Activated CD4-positive, alpha-beta T cell treated with anti-CD3 and anti-CD28 coated beads, Interleukin-2, amount 50 U/mL, for 24 hours (primary cell): ENCODE measurements around the gene BNC2.
"Not testable (repeated sequence)": the region's sequence is repeated elsewhere in the genome, so short reads cannot be mapped to it uniquely, and the experiment has no call there.

Experiments used
- DNase-seq, 2 donors: peaks; one replicate each; pipeline ENCODE4 v3.0.0-alpha.2; 2020; ENCODE audit warnings: low read depth in 1 of 2, low spot score in 1 of 2

The BNC2 gene, protein sequence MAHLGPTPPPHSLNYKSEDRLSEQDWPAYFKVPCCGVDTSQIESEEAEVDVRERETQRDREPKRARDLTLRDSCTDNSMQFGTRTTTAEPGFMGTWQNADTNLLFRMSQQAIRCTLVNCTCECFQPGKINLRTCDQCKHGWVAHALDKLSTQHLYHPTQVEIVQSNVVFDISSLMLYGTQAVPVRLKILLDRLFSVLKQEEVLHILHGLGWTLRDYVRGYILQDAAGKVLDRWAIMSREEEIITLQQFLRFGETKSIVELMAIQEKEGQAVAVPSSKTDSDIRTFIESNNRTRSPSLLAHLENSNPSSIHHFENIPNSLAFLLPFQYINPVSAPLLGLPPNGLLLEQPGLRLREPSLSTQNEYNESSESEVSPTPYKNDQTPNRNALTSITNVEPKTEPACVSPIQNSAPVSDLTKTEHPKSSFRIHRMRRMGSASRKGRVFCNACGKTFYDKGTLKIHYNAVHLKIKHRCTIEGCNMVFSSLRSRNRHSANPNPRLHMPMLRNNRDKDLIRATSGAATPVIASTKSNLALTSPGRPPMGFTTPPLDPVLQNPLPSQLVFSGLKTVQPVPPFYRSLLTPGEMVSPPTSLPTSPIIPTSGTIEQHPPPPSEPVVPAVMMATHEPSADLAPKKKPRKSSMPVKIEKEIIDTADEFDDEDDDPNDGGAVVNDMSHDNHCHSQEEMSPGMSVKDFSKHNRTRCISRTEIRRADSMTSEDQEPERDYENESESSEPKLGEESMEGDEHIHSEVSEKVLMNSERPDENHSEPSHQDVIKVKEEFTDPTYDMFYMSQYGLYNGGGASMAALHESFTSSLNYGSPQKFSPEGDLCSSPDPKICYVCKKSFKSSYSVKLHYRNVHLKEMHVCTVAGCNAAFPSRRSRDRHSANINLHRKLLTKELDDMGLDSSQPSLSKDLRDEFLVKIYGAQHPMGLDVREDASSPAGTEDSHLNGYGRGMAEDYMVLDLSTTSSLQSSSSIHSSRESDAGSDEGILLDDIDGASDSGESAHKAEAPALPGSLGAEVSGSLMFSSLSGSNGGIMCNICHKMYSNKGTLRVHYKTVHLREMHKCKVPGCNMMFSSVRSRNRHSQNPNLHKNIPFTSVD

DNA sequence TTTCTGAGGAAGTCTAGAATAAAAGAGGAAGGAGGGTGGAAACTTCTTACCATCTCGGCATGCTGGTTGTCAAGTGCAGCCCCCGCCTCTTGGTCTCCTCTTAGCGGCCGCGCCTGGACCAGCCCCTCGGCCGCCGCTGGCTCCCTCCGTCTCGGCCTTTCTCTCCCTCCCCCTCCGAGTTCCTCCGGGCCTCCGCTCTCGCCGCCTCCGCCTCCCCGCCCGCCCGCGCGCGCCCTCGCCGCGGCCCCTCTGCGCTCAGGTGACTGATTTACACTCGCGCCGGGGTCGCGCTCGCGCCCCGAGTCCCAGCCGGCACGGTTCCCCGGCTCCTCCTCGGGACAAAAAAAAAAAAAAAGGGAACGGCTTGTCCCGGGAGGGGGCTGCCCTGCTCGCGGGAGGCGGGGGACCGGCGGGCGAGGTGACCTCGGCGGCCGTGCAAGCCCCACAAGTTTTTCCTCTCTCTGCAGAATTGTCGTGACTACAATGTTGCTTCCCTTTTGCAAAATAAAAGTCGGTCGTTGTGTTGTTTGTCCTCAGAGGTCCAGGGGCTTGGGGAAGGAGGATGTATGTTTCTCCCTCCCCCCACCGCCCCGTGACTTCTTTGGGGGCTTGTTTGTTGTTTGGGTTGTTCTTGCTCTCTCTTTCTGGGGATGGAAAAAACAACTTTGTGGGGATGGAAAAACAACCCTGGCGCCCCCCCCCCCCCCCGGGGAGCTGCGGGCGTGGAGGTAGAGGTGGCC is at the start of gene BNC2:
TSS of gene BNC2 (minus strand) at position 75 of the 740 bp plus-strand sequence. CDS start at position 53, 22 bp downstream.
- DNase-seq = no peak

DNA sequence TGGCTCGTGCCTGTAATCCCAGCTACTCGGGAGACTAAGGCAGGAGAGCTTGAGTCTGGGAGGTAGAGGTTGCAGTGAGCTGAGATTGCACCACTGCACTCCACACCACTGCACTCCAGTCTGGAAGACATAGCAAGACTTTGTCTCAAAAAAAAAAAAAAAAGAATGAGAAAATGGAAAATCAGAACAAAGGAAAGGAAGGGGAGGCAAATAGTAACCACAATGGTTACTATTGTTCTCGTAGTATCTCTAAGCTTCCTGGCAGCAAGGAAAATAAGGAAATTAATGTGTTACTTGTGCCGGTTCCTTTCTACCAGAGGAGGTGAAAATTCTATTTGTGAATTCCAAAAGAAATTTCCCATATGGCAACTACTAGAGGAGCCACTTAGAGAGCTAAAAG is 48.5 kb upstream of the BNC2 start:
- no peak for DNase-seq

- no peak for DNase-seq
Measured at GRCh38 chr9:16915126-16915831, 44.8 kb upstream of the BNC2 start.

DNA sequence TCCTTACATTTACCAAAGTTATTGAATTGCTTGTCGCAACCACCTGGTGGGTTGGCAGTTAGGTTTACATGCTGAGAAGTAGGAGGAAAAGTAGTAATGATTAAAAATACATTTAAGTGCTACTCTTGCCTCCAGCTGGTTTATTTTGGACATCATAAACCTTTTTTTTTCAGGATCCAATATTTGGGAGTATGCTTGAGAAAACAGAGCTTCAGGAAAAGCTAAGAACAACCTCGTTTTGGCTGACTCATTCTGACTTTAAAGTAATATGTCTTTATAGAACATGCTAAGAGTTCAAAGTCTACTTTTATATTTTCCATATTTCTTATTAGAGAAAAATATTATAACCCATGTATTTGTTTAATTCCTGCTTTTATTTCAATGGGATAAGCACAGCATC is 41.7 kb upstream of the BNC2 start:
- no peak for DNase-seq

DNA sequence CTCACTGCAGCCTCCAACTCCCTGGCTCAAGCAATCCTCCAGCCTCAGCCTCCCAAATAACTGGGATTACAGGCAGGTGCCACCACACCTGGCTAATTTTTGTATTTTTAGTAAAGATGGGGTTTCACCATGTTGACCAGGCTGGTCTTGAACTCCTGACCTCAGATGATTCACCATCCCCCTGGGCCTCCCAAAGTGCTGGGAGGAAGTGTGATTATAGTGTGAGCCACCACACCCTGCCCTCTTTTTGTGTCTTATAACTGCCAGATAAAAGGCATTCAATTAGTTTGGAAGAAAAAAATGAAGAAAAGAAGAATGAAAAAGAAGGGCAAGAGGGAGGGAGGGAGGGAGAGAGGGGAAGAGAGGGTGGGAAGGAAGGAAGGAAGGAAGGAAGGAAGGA is 37.7 kb upstream of the BNC2 start:
- not testable (repeated sequence) for DNase-seq

- DNase-seq = no peak
Measured at GRCh38 chr9:16904655-16905054, 34.2 kb upstream of the BNC2 start.

DNA sequence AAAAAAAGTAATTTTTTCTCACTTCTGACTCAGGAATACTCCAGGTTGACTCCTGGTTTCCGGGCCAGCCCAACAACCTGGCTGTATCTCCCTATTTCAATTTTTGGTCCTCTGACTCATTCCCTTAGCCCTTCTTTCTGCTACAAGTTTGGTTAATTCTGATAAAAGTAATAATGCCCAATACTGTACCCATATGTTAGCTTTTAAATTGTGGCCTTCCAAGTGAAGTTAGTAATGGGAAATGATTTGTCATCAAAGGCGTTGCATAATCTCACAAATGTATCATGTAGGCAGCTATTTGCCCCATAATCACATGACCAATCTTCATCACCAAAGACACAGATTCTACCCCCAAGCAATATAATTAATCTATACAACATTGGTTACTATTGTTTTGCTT is 31.1 kb upstream of the BNC2 start:
- DNase-seq = no peak

DNA sequence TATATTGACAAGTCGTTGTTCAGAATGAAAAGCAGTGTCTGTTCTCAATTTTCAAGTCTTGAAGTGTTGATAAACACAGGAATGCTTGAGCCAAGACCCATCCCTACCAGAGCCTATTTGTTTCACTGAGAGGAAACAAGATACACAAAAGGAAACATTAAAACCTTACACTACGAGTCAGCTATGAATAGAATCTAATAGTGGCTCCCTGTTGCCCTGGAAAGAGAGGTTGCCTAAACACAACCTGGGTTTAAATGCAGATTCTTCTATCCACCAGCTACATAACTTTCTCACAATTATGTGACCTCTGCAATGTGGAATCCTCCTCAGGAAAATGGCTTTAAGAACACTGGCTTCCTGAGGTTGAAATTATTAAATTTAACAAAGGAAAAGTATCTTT is 29.1 kb upstream of the BNC2 start:
- DNase-seq = no peak

DNA sequence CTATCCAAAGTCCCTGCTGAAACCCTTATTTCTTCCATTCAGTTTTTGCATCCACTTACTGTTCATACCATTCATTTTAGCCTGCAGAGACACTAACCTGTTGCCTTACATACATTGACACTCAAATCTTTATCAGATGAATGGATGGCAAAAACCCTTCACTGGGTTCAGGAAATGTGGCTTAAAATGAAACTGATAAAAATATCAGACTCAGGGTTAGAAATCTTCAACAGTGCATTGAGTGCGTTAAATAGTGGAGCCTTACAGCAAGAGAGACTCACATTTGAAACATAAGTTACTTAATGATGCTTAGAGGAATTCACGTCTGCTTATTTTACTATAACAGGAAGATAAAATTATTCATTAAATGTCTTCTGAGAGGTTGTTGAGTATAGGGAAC is 28.0 kb upstream of the BNC2 start:
- no peak for DNase-seq

- no peak for DNase-seq
Measured at GRCh38 chr9:16888594-16888993, 18.1 kb upstream of the BNC2 start.

DNA sequence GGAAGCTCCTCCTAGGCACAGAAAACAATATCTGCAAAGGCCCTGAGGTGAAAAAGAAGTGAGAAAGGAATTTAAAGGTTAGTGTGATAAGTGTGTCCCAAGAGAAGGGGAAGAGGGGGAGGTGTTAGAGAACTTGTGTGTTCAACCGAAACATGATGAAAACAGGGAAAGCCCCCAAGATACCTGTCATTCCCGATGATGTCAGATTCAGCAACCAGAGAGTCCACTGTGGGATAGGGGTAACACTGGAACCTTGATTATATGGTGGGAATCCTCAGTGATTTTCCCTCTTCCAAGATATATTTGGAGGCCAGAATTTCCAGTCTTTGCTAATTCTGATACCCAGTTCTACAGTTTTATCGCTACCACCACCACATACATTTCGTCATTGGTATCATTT is 15.5 kb upstream of the BNC2 start:
- no peak for DNase-seq

DNA sequence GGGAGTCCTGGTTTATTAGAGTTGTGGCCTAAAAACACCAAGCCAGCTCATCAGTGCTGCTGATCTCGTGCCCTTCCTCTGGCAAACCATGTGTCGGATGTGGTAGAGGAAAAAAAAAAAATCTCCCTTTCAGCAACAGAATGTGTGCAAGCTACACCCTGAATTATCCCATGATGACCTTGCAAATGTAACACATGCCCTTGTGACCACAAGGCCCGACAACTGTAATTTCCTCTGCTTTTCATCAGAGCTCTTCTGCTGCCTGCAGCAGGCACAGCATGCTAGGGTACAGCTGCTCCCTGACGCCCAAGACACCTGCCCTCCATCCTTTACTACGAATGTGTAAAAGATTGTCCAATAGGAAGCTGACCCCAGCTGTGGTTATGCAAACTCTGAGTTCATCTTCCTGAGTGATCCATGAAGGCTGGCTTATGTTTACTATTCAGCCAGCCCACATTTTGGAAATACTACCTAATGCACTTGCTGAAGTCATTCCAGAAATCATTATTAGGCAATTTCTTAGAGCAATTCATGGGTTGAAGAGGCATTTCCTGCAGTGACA is 14.6 kb upstream of the BNC2 start:
- no peak for DNase-seq

DNA sequence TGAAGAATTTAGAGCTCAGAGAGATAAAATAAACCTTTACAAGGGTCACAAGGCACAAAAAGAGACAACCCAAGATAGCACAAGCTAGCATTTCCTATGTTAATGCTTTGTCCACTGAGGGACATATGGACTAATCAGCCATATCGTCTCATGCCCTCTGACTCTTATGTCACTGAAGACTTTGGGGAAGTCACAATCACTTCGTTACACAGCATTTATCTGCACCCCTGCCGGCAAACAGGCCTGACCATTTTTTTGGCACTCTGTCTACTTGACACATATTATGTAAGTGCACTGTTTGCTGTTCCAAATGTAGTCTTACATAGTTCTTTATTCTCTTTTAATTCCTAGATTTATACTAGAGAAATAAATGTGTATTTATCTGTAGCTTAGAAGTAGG is 13.9 kb upstream of the BNC2 start:
- DNase-seq = no peak

DNA sequence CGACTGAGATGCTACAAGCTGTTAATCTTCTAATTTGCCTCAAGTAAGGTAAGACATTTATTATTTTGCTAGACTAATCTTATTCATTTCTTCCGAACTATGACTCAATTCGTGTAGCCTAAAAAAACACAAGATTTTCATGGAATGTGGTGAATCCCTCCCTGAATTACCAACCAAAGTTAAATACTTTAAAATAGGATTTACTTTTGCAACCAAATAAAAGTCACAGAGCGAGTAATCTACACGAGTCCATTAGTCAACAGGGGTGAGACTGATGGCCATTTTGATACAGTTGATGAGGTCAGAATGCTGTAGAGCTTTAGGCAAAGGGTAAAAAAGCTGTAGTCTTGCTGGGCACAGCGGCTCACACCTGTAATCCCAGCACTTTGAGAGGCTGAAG is 13.1 kb upstream of the BNC2 start:
- DNase-seq = no peak

GRCh38 chr9:16882440-16882839 is 12.0 kb upstream of the BNC2 start:
- DNase-seq = not testable (repeated sequence)

DNA sequence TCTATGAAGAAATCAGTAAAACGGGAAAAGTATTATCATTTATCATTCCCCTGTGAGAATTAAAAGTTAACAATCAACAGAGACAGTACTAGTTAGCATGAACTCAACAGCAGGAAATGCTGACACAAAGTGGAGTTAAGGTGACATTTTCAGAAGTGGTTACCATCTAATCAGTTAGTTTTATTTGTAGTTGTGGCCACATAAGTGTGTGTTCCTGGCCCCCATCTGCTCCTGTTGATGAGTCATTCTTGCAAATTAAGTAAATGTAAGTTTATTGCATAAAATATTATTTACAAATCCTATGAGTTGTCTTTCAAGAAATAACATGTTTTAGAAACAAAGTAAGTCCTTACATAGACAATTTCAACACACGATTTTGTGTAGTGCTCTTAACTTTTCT is 8.9 kb upstream of the BNC2 start:
- DNase-seq = no peak

GRCh38 chr9:16877256-16877655 is 6.8 kb upstream of the BNC2 start:
- DNase-seq = no peak

GRCh38 chr9:16873126-16873802 is 2.8 kb upstream of the BNC2 start:
- no peak for DNase-seq

DNA sequence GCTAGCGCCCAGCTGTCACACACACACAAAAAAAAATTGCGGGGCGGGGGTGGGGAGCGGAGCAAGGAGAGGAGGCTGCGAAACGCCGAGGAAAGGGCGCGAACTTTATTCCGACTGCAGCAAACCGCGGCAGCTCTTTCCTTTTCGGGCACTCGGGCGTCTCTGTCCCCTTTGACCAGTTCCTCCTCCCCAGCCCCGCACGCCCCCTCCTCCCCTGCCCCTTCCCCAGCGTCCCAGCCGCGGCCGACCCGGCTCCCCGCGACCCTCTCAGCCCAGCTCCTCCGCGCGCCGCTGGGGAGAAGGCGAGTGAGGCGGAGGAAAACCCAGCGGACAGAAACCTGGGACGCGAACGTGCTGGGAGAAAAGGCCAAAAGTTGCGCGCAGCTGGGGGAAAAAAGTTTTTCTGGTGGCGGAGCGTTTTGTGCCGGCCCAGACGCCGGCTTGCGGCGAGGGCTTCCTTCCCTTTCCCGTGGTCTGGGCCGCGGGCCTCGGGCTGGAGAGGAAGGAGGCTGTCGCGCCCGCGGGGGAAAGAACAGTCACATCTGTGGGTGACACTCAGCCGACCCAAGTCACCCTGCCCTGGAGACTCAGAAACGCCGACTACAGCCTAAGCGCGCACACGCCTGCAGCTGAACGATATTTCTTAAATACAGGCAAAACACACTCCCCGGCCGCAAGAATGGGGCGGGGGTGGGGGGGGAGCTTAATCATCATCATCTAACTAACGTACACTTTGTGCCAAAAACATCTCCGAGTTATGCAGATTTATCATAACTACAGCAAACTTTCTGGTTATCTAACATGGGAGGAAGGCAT is 1.1 kb upstream of the BNC2 start:
- no peak for DNase-seq
